ENCODE results near the gene PIK3R5.

Gene PIK3R5

GRCh38 chr17:8885163-8885966 lies 80.1 kb downstream of the PIK3R5 start:
- peak in 1 of 2 donors; percentile 33 for DNase-seq (ENCODE audit: extremely low read depth in 1 of 2, low read depth in 1 of 2)

GRCh38 chr17:8884336-8884990 lies 81.0 kb downstream of the PIK3R5 start:
- no peak for DNase-seq (ENCODE audit: extremely low read depth in 1 of 2, low read depth in 1 of 2)

- DNase-seq (ENCODE audit: extremely low read depth in 1 of 2, low read depth in 1 of 2): no peak
Observed at GRCh38 chr17:8883353-8883752, 82.2 kb downstream of the PIK3R5 start.

- DNase-seq (ENCODE audit: extremely low read depth in 1 of 2, low read depth in 1 of 2): no peak
Observed at GRCh38 chr17:8881606-8882005, 83.9 kb downstream of the PIK3R5 start.

GRCh38 chr17:8880466-8880865 lies 85.0 kb downstream of the PIK3R5 start:
- no peak for DNase-seq (ENCODE audit: extremely low read depth in 1 of 2, low read depth in 1 of 2)

GRCh38 chr17:8879410-8879809 lies 86.1 kb downstream of the PIK3R5 start:
- no peak for DNase-seq (ENCODE audit: extremely low read depth in 1 of 2, low read depth in 1 of 2)

- DNase-seq (ENCODE audit: extremely low read depth in 1 of 2, low read depth in 1 of 2): no peak
Observed at GRCh38 chr17:8877984-8878383, 87.5 kb downstream of the PIK3R5 start.

- no peak for DNase-seq (ENCODE audit: extremely low read depth in 1 of 2, low read depth in 1 of 2)
Observed at GRCh38 chr17:8875957-8876356, 89.5 kb downstream of the PIK3R5 start.

- DNase-seq (ENCODE audit: extremely low read depth in 1 of 2, low read depth in 1 of 2): no peak
Observed at GRCh38 chr17:8875436-8875835, 90.1 kb downstream of the PIK3R5 start.

GRCh38 chr17:8873801-8874715 lies 91.4 kb downstream of the PIK3R5 start:
- DNase-seq (ENCODE audit: extremely low read depth in 1 of 2, low read depth in 1 of 2): no peak

- no peak for DNase-seq (ENCODE audit: extremely low read depth in 1 of 2, low read depth in 1 of 2)
Observed at GRCh38 chr17:8872705-8873435, 92.6 kb downstream of the PIK3R5 start.

- DNase-seq (ENCODE audit: extremely low read depth in 1 of 2, low read depth in 1 of 2): no peak
Observed at GRCh38 chr17:8872036-8872704, 93.3 kb downstream of the PIK3R5 start.

GRCh38 chr17:8871081-8871581 lies 94.4 kb downstream of the PIK3R5 start:
- DNase-seq (ENCODE audit: extremely low read depth in 1 of 2, low read depth in 1 of 2): no peak

GRCh38 chr17:8870406-8871040 lies 95.0 kb downstream of the PIK3R5 start:
- no peak for DNase-seq (ENCODE audit: extremely low read depth in 1 of 2, low read depth in 1 of 2)

- DNase-seq (ENCODE audit: extremely low read depth in 1 of 2, low read depth in 1 of 2): no peak
Observed at GRCh38 chr17:8869114-8869815, 96.2 kb downstream of the PIK3R5 start.

GRCh38 chr17:8868529-8868951 lies 97.0 kb downstream of the PIK3R5 start:
- DNase-seq (ENCODE audit: extremely low read depth in 1 of 2, low read depth in 1 of 2): no peak

GRCh38 chr17:8868092-8868491 lies 97.4 kb downstream of the PIK3R5 start:
- DNase-seq (ENCODE audit: extremely low read depth in 1 of 2, low read depth in 1 of 2): no peak

GRCh38 chr17:8867361-8867981 lies 98.0 kb downstream of the PIK3R5 start, which contains the start of gene PIK3R6:
Gene PIK3R6, minus strand, starts transcription at chr17:8867674. Its CDS starts 17,880 bp downstream, at chr17:8849794.
- no peak for DNase-seq (ENCODE audit: extremely low read depth in 1 of 2, low read depth in 1 of 2)
